Vagina (tissue), 2 donors: ENCODE measurements around the gene MDC1.
"Not testable (repeated sequence)": the region's sequence is repeated elsewhere in the genome, so short reads cannot be mapped to it uniquely, and the experiment has no call there.

ENCODE experiments used
- POLR2A ChIP-seq, 2 donors: fragments of 450-650 bp; IDR thresholded peaks; one replicate each; pipeline ENCODE4 v1.6.1; 2017; ENCODE audit warnings: antibody characterized with exemption in 2 of 2, mild to moderate bottlenecking in 2 of 2, moderate library complexity in 2 of 2
- POLR2AphosphoS5 ChIP-seq, 2 donors: sonication (generic); formaldehyde crosslinking; IDR thresholded peaks; one replicate each; pipeline ENCODE4 v1.9.0; 2017; ENCODE audit warnings: antibody characterized with exemption in 2 of 2, mild to moderate bottlenecking in 2 of 2, low read depth in 1 of 2; ENCODE audit not compliant: insufficient read depth in 1 of 2
- TF ChIP-seq, protein P1 (sequence below), 3 experiments: fragments of 450-650 bp in 2 of 3; fragments of 200-600 bp in 1 of 3; sonication (generic) in 1 of 3; IDR thresholded peaks; one replicate each; pipeline ENCODE4 v1.5.1; 2017 to 2019; ENCODE audit warnings: antibody characterized with exemption in 3 of 3, mild to moderate bottlenecking in 2 of 3, moderate library complexity in 2 of 3

DNA sequence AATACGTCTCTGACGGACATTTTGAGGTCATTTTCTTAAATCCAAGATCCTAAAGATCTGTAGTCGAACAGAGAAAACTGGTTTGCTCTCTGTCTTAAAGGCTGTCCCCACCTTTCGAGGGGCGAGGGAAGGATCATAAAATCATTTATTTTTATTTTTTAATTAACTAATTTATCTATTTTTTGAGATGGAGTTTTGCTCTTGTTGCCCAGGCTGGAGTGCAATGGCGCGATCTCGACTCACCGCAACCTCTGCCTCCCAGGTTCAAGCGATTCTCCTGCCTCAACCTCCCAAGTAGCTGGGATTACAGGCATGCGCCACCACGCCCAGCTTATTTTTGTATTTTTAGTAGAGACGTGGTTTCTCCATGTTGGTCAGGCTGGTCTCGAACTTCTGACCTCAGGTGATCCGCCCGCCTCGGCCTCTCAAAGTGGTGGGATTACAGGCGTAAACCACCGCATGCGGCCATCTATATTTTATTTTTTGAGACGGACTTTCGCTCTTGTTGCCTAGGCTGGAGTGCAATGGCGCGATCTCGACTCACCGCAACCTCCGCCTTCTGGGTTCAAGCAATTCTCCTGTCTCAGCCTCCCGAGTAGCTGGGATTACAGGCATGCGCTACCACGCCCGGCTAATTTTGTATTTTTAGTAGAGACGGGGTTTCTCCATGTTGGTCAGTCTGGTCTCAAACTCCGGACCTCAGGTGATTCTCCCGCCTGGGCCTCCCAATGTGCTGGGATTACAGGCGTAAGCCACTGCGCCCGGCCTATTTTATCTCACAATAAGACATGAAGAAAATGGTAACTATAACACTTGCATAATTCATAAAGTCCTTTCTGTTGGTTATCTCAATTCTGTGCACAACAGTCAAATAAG is 1.0 kb upstream of the MDC1 start:
- TF ChIP-seq, protein P1, sequence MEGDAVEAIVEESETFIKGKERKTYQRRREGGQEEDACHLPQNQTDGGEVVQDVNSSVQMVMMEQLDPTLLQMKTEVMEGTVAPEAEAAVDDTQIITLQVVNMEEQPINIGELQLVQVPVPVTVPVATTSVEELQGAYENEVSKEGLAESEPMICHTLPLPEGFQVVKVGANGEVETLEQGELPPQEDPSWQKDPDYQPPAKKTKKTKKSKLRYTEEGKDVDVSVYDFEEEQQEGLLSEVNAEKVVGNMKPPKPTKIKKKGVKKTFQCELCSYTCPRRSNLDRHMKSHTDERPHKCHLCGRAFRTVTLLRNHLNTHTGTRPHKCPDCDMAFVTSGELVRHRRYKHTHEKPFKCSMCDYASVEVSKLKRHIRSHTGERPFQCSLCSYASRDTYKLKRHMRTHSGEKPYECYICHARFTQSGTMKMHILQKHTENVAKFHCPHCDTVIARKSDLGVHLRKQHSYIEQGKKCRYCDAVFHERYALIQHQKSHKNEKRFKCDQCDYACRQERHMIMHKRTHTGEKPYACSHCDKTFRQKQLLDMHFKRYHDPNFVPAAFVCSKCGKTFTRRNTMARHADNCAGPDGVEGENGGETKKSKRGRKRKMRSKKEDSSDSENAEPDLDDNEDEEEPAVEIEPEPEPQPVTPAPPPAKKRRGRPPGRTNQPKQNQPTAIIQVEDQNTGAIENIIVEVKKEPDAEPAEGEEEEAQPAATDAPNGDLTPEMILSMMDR (IDR thresholded peaks at IDR 0.05), result peak in 1 of 3 experiments; percentile 2
- TF ChIP-seq POLR2A (IDR thresholded peaks at IDR 0.05); POLR2AphosphoS5 (IDR thresholded peaks at IDR 0.05; ENCODE audit: insufficient read depth in 1 of 2, low read depth in 1 of 2): not testable (repeated sequence)
